ENCODE measurements around the gene PAM. TPM values are rescaled to one million over a fixed set of nuclear protein-coding genes. Genes with fewer than 3 reads are reported as not detected.
"Not testable (repeated sequence)": the region's sequence is repeated elsewhere in the genome, so short reads cannot be mapped to it uniquely, and the experiment has no call there.

PAM gene
- 51.3 TPM for total RNA-seq

DNA sequence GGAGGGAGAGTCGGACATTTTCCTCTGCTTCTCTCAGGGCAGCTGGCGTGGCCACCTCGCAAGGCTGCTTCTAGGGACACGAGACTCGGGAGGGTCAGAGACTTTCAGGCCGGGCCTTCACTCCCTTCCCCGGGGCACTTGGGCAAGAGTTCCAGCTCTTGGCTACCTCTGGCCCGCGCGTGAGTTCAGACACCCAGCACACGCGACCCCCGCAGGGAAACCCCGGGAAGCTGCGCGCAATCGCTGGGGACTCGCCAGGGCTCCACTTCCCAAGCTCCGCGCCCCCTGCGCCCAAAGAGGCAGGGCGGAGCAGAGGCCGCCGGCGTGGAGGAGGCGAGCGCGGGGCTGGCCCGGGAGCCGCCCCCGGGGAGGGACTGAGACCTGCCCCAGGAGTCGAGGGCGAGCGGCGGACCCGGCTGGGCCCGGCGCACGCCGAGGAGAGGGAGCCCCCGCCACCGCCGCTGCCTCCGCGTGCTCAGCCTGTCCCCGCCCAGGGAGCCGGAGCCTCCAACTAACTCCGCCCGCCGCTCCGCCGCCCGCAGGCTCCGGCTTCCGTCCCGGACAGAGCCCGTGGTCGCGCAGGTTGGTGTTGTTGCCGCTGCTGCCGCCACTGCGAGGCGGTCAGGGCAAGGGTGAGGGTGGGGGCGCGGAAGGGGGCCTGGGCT is at the start of gene PAM:
Gene PAM, plus strand, starts transcription at position 539 of the 665 bp plus-strand sequence. CDS start 110,891 bp downstream, outside the sequence.
- ATAC-seq: peak; percentile 88

DNA sequence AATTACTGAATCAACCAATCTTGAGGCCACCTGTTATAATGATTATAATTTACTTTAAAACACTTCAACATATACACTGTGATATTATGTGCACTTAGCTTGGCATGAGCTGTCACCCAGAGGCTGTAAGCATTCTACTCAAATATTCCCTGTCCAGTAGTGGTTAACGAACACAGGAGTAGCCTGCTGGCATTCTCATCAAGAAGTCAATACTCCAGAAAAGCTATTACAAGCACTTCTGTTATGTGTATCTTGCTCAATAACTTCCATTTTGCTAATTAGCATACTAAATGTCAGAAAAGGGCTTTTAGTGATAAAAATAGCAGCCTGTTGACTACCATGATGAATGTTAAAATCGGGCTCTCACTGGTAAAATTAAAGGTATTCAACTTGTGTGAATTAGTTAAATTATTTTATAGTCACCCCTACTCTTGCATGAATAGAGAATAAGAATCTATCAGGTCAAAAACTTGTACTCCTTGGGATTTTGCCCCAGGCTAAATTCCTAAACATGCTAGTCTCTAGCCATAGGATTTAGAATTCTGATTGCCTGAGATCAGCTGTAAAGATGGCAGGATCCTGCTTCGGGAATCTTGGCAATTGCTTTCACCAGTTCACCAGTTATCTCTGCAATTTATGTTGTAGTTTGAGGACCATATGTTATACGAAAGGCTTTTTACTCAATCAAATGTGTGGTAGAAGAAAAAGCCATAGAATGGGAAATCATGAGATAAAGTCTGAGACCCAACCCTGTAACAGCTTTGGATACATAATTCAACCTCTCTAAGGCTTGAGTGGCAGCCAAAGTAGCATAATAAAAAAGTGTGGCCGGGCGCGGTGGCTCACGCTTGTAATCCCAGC is 43.4 kb upstream of the PAM start:
- no peak for ATAC-seq

DNA sequence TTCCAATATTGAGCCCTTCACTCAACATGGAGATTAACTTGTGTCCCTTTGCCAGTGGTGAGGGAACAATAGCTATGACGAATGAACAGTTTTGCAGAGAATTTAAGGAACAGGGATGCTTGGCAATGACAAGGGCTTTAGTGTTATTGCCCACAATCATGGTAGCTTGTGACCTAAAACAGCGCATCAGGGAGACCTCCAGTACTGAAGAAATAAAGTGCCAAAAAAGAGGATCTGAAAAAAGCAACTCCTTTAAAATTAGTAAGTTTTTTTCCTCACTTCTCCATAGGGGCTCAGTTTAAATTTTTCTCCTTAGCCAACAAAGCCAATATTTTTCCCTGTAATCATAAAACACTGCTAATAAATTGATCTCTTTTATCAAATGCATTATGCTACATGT is 41.8 kb upstream of the PAM start:
- ATAC-seq: no peak

DNA sequence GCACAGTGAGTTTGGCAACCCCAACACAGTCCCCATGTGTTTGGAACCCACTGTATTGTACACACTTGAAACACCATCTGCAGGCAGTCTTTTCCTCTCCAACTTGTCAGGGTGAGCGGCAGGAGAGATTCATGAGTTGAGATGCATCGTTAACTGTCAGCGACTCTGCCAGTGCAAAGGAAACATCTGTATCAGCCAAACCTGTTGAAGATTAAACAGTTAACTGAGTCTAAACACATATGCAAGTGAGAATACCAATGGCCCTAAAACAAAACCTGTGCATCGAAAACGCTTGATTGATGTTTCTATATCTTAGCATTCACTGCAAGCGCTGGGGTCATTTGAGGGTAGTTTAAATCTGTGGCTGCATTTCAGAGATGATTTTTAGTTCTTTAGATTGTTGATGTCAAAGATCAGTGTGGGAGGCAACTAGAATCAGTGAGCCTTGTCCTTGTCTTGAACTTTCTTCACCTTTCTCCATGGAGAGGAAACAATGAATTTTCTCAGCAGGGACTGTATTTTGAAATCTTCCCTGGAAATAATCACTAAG is 41.3 kb upstream of the PAM start:
- ATAC-seq: no peak

DNA sequence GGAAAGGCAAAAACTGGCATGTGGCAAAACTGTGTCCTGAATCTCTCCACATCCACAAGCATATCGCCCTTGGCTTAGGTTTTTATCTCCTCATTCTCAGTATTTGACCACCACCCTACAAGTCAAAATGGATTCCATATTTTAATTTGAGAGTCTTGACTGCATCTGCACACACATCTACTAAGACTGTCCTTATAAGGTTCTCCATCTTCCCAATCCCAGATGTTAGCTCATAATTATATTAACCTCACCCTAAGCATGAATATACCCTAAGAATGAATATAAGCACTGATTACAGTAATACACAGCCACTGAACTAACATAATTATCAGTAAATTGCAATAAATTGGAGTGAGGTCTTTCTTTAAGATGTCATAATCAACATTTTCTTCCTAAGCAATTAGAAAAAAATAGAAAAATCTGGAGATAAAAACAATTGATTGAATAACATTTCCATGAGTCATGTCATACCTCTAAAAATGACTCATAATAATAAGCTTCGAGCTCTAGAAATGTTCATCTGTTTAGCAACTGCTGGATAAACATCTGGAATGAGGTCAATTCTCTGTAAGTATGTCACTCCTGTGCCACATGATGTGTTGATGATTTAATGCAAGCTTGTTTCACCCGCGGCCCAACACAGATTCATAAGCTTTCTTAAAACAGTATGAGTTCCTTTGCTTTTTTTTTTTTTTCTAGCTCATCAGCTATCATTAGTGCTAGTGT is 39.9 kb upstream of the PAM start:
- ATAC-seq: peak; percentile 53

DNA sequence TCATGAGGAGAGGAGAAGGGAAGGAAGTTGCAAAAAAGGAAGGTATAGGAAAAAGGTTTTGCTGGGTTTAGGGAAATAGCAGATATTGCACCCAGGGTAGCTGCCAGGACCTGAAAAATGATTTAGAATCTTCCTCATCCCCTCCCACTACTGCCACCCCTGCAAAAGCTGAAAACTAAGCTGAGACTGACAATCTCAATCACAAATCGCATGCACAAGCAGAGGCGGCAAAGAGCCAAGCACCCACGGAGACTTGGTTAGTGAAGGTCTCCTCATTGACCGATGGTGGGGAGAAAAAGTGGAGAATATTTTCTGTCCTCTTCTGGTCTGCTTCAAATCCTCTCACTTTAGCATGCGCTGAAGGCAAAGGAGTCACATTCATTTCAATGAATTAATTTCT is 39.1 kb upstream of the PAM start:
- no peak for ATAC-seq

DNA sequence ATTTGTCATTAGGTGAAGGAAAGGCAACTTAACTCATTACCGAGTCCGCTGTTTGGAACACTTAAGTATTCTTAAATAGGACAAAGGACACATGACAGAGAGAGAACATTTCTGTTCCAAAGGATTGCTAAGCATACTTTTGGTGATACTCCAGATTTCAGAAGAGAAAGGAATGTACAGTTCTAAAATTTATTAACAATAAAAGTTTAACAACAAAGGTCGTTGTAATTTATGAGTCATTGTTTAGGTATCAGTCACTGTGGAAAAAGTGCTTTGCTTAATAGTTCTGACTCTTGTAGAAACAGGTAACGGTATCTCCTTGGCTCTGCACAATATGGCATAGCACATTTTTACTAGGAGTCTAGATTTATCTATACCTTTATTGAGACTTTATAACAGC is 36.3 kb upstream of the PAM start:
- ATAC-seq: no peak

DNA sequence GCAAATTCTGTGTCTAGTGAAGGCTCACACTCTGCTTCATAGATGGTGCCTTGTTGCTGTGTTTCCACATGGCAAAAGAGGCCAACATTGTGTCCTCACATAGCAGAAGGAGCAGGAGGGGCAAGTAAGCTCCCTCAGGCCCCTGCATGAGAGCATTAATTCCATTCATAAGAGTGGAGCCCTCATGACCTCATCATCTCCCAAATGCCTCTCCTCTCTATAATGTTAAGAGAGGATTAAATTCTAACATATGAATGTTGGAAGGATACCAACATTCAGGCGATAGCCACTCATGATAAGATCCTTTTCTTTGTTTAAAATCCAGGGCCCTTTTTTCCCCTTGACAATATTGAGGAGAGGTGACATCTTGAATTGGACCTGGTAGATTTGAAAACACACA is 35.2 kb upstream of the PAM start:
- ATAC-seq: no peak

DNA sequence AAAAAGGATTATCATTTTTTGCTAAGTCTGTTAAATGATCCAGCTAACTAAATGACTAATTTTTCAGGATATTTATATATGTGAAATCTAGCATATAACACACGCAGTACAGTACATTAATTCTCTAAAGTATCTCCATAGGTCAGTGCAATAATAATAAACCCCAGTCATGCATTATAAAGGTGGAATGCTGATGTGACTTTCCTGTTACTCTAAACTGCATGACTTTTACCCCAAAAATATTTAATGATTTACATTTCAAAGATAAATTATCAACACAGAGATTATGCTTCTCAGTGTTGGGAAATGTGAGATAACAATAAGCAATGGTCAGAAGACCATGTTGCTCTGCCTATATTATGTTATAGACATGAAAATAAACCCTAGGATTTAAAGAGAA is 34.1 kb upstream of the PAM start:
- no peak for ATAC-seq

DNA sequence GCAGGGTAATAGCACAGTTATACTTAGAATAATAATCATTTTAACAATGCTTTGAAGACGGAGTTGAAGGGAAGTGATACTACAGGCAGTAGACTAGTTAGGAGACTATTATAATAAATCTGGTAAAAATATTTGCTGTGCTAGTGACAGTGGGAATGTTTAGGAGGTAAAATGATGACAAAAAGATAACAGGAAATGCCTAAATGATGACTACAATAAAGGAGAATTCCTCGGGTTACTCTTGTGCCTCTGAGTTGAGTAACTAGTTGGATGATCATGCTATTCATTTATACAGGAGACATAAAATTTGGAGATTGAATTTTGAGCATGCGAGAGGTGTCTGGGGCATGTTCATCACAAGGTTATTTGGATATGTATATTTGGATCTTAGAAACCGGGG is 32.2 kb upstream of the PAM start:
- no peak for ATAC-seq

DNA sequence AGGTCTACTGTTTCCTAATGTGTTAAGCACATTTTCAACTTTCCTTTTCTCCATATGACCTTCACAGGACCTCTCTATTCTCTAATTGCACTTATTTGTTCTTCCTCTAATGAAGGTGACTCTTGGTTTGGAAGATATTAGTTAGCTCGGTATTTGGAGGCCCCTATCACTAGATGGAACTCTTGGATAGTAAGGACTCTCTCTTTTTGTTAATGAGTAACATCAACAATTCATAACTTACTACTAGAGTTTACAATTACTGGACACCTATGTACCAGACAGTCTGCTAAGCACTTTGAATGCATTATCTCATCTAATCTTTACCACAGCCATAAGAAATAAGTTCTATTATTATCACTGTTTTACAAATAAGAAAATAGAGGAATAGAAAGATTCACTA is 23.4 kb upstream of the PAM start:
- no peak for ATAC-seq

DNA sequence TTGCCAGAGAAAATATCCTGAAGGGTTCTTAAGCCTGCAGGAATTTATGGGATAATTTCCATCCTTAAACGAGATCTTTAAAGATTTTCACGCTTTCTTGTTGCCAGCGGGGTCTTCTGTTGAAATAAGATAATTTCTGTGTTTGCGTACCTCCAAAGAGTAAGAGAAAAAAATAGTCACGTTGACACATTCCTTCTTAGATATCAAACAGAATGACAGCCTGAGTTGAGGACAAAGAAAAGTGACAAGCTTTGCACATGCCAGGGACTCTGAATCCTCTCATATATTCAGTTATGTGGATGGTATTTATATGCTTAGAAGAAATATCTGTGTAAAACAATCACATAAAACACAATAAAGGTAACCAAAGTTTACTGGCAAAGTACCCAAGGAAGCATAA is 21.6 kb upstream of the PAM start:
- ATAC-seq: no peak

DNA sequence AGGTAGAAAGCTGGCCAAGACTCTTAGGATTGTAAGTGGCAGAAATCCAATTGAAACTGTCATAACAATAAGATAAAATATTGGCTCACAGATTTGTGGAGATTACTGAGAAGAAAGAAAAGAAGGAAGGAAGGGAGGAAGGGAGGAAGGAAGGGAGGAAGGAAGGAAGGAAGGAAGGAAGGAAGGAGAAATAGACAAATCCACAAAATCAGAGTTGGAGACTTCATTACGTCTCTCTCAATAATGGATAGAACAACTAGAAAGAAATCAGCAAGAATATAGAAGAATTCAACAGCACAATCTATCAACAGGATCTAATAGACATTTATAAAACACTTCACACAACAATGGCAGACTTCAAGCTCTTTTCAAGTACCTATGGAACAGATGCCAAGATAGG is 17.9 kb upstream of the PAM start:
- ATAC-seq: no peak

DNA sequence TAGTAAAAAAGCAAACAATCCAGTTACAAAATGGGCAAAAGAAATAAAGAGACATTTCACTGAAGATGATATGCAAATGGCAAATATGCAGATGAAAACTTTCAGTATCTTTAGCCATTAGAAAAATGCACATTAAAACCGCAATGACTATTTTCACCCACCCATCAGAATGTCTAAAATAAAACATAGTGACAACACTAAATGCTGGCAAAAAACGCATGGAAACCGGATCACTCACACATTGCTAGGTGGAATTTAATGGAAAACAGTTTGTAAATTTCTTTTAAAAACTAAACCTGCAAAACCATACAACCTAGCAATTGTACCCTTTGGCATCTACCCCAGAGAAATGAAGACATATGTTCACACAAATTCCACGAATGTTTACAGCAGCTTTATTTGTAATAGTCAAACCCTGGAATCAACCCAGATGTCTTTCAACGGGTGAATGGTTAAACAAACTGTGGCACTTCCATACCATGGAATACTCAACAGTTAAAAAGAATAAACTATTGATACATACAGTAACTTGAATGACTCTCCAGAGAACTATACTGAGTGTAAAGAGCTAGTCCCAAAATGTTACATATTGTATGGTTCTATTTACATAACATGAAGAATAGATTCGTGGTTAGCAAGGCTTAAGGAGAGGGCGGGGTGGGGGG is 17.2 kb upstream of the PAM start:
- no peak for ATAC-seq

DNA sequence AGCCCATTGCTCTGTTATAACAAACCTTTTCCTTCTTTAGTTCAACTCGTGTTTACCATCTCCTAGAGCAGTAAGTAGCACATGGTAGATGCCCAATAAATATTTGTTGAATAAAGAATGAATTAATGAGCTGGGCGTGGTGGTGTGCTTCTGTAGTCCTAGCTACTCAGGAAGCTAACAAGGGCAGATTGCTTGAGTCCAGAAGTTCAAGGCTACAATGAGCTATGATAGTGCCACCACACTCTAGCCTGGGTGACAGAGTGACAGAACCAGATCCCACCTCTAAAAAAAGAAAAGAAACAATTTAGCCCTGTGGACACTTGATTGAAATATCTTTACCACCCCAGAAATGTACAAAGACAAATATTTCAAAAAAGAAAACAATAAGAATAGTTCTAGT is 14.6 kb upstream of the PAM start:
- no peak for ATAC-seq

DNA sequence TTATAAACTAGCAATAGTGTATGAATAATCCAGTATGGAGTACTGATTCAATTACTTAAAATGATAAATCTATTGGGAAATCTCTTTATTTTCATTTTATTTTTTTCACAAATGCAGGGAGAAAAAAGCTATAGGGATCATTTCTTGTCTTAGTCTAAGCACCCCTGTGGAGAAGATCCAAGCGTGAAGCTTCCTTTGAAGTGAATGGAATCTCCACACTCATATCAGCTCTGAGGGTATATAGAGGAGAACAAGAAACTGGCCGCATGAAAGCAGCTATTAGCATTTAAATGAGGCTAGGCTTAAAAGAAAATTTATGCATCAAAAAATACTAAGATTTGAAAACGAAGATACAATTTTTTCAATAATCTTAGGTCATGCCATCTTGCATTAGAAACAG is 12.9 kb upstream of the PAM start:
- no peak for ATAC-seq

DNA sequence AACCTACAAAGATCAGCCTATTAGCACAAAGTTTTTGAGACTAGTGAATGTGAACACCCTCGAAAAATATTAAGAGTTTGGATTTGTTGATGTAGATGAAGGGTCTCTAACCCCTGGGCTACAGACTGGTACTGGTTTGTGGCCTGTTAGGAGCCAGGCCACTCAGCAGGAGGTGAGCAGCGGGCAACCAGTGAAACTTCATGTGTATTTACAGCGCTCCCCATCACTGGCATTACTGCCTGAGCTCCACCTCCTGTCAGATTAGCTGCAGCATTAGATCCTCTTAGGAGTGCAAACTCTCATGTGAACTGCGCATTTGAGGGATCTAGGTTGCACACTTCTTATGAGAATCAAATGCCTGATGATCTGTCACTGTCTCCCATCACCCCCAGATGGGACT is 11.2 kb upstream of the PAM start:
- no peak for ATAC-seq

DNA sequence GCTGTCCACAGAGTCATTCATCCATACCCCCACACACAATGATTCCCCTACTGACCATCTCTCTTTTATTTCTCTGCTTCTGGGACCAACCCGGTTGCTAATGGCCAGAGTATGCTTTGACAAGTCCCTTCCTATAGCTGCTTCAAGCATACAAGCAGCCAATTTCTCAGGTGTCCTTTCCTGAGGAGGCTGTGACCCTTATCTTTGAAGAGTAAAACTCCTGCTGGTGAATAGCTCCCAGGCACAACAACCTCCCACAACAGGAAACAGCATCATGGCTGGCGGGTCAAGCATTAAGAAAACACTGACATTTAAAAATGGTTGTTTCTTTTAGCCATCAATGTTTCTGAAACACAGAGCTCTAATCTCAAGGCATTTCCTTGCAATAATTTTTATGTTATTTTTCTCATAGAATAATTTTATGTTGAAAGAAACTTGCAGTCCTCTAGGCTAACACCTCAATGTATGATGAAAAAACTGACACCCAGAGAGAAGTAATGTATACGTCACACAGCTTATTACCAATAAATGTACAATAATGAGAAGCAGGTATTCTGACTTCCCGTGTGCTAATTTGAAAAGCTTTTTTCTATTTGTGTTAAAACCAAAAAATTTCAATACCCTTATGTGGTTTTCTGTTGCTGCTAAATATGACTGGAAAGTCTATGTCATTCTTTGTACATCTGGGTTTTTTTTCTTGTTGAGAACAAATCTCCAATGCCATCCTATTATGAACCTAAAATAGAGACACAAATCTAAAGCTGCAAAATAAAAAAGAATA is 7.5 kb upstream of the PAM start:
- ATAC-seq: no peak

DNA sequence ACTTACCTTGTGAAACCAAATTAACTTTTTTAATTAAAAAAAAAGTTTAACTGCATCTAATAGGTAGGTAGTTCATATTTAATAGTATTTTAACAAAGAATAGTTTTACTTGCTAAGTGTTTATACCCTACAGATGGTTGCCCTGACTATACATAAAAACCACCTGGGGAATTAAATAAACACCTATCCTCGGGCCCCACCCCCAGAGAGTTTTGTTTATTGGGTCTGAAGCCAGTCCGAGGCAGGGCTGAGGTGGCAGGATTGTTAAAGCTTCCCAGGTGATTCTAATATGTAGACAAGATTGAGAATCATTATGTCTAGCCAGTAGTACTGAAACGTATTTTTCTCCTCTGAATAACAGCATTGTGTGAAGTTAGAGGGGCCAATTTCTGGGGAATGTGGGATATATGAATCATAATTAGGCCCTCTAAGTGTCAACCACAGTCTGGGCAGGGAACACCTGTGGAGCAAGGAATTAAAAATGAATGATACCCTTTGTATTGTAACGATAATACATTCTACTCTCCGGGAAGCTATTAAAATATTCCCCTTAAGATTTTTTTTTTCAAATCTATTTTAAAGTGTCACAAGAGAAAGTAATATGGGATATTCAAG is 5.6 kb upstream of the PAM start:
- no peak for ATAC-seq

DNA sequence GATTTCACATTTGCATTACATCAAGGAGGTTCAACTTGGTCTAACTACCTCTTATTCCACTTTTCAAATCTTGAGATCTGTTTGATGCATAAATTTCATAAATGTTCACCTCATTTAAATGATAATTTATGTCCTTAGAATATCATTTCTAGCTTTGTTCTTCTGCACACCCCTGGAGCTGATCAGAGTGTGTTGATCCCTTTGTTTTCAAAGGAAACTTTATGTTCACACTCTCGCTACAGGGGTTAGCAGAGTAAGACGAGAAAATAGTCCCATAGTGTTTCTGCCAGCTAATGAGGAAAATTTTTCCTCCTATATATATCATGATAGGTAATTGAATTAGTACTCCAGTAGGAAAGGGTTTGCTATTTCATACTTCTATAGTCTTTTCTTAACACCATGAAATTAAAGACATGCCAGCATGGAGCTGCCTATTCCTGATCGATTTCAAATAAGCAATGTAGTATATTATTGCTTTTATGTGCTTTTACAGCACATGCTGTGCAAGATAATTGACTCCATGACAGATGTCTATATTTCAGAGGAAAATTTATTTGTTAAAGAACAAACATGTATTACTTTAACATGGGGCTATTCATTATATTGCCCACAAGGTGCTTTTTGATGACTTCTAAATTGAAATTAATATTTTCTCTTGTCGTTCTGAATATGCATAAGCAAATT is 4.8 kb upstream of the PAM start:
- no peak for ATAC-seq

DNA sequence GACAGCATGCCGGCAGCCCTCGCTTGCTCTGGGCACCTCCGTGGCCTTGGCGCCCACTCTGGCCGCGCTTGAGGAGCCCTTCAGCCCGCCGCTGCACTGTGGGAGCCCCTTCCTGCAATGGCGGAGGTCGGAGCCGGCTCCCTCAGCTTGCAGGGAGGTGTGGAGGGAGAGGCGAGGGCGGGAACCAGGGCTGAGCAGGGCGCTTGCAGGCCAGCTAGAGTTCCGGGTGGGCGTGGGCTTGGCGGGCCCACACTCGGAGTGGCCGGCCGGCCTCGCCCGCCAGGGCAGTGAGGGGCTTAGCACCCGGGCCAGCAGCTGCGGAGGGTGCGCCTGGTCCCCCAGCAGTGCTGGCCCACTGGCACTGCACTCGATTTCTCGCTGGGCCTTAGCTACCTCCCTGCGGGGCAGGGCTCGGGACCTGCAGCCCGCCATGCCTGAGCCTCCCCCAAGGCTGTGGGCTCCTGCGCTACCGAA is 3.2 kb upstream of the PAM start:
- ATAC-seq: not testable (repeated sequence)
